CD4-positive, alpha-beta T cell treated with Interleukin-15 for 4 hours (primary cell): ENCODE data around the gene GATC.

Experiments
- DNase-seq: peaks from one replicate; pipeline ENCODE4 v3.0.0-alpha.2; 2020; ENCODE audit warnings: low spot score

Gene GATC

GRCh38 chr12:120445911-120446843, at the start of gene GATC, which contains the start of gene TRIAP1:
Gene GATC (plus strand): TSS chr12:120446444. CDS start chr12:120446481, 37 bp downstream.
Gene TRIAP1 (minus strand): TSS chr12:120446384. CDS start chr12:120446372, 12 bp downstream.
- DNase-seq = peak; percentile 85

GRCh38 chr12:120397824-120398540, 48.3 kb upstream of the GATC start:
- no peak for DNase-seq

DNA sequence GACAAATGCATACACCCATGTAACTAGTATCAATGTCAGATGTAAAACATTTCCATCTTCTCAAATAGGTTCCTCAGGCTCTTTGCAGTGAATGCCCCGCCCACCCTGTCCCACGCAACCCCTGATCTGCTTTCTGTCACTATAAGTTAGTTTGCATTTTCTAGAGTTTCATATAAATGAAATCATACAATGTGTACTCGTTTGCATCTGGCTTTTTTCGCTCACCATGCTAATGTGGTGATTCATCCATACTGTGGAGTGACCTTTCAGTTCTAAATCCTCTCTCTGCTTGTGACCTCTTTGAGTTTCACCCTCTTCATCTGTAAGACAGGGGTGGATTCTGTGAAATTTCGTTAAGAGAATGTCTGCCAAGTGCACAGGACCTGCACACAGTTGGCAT, 46.7 kb upstream of the GATC start:
- no peak for DNase-seq

GRCh38 chr12:120402217-120402616, 44.0 kb upstream of the GATC start:
- DNase-seq = no peak

- no peak for DNase-seq
Measured at GRCh38 chr12:120403869-120404268, 42.4 kb upstream of the GATC start.

DNA sequence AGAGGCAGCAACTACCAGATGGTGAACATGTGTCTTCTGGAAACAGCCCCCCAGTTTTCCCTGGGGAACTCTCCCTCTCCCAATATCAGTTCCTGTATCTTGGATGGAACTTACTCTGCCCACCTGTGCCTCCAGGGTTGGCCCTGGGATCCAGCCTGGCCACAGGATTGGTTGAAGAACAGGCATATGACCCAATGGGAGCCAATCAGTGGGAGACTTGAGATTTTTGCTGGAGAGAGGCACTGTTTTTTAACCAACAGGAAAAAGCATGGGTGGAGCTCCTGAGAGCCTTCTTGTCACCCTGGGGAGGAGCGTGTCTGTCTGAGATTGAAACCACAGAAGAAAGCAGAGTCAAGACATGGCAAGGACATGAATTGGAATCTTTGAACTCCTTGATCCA, 42.0 kb upstream of the GATC start:
- DNase-seq = no peak

- no peak for DNase-seq
Measured at GRCh38 chr12:120406069-120406468, 40.2 kb upstream of the GATC start.

DNA sequence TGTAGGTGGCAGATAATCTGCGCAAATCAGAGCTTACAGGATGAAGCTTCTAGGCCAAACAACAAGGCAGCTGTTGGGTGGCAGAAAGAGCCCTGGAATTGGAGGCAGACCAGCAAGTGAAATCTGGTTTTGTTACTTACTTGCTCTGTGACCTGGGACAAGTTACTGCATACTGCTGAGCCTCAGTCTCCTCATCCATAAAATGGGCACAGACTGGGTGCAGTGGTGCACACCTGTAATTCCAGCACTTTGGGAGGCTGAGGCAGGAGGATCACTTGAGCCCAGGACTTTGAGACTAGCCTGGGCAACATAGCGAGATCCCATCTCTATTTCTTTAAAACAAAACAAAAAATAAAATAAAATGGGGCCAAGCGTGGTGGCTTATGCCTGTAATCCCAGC, 39.7 kb upstream of the GATC start:
- DNase-seq = no peak

GRCh38 chr12:120408771-120409170, 37.5 kb upstream of the GATC start:
- no peak for DNase-seq

DNA sequence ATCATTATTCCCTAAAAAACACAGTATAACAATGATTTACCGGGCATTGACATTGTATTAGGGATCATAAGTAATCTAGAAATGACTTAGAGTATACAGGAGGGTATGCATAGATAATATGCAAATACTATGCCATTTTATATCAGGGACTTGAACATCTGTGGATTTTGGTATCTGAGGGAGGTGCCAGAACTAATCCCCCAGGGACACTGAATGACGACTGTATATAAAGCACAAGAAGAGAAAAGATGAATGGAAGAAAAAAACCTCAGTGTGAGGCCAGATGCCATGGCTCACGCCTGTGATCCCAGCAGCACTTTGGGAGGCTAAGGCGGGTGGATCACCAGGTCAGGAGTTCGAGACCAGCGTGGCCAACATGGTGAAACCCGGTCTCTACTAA, 33.8 kb upstream of the GATC start:
- no peak for DNase-seq

DNA sequence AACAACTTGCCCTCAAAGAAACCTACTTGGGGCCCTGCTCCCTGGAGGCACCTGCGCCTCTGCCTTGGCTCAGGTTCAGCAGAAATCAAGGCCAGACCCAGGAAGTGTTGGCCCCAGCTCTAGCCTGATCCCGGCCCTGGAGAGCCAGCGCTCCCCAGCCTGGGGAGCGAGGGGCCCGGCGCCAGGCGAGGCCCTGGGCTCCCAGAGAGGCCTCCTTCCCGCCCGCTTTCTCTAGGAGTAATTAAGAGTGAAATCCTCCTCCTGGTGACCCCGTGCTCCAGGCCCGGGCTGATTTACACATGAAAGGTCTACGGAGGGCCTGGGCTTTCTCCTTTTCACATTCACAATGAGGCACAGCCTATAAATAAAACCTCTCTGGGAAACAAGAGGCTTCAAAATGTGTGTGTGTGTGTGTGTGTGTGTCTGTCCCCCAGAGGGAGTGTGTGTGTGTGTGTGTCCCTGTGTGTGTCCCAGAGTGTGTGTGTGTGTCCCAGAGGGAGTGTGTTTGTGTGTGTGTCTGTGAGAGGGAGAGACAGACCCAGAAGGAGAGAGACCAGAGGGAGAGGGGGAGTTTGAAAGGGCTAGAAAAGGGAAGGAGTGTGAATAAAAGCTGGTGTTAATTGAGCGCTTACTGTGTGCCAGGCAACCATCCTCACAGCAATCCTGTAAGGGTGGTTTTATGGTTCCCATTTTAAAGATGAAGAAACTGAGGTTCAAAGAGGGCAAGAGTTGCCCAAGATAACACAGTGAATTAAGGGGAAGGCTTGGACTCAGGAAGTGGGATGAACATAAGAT, 32.1 kb upstream of the GATC start:
- no peak for DNase-seq

- no peak for DNase-seq
Measured at GRCh38 chr12:120416490-120417216, 29.6 kb upstream of the GATC start.

- no peak for DNase-seq
Measured at GRCh38 chr12:120417917-120418580, 28.2 kb upstream of the GATC start.

DNA sequence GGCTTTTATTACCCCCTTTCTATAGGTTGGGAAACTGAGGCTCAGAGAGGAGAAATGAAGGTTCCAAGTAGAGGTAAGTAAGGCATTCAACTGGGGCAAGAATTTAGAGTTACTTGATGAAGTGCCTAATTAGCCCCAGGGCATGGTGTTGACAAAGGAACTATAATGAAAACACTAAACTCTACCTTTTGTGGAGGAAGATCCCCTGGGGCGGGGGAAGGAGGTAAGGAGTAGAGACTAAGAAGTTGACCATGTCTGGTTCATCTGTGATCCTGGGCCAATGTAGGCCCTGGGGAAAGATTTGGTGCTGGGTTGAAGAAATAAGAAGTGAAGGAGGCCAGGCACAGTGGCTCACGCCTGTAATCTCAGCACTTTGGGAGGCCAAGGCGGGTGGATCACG, 24.5 kb upstream of the GATC start:
- no peak for DNase-seq

GRCh38 chr12:120422892-120423456, 23.3 kb upstream of the GATC start:
- DNase-seq = no peak

DNA sequence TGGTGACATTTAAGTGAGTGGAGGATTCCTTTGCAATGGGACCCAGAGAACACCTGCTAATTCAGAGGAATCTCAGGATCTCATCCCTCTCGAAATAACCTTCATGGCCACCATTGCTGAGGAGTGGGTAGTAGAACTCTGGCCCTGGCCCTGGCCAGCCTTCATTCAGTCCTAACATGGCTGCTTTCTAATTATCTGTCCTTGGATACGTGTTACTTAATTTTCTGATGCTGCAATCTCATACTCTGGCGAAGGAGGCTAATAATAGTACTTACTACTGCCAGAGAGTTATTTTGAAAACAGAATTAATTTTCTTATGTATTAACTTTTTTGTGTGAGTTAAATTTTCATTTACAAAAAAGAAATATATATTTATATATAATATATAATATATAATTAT, 20.4 kb upstream of the GATC start:
- no peak for DNase-seq

- DNase-seq = no peak
Measured at GRCh38 chr12:120428597-120429229, 17.5 kb upstream of the GATC start.

GRCh38 chr12:120429368-120429767, 16.9 kb upstream of the GATC start:
- DNase-seq = no peak

- DNase-seq = no peak
Measured at GRCh38 chr12:120432772-120433525, 13.3 kb upstream of the GATC start.
